ENCODE measurements around the gene MBD3L3. TPM values are rescaled to one million over a fixed set of nuclear protein-coding genes. Genes with fewer than 3 reads are reported as not detected.

MBD3L3 gene
- total and polyA plus RNA-seq, 9 of the 15 experiments (the other 6 are each of a cell fraction or from before 2014, with no cell fraction given) = not detected

GRCh38 chr19:7072541-7072940 is 14.1 kb upstream of the MBD3L3 start:
- Histone ChIP-seq H2AFZ (ENCODE audit: low read depth, low read length) (no peak overlapping the region), H3K4me1 (replicated peaks in 1 of 2; ENCODE audit: control insufficient read depth in 2 of 2, insufficient read depth in 2 of 2, low read length in 2 of 2) (peaks cover 3 to 8% of the 10 kb centered on the region in 2 experiments; a peak in 2 of 5 replicates), H3K9ac (ENCODE audit: insufficient read depth in 1 of 2, low read depth in 2 of 2, low read length in 2 of 2) (no peak overlapping the region), H4K20me1 (replicated peaks; ENCODE audit: control insufficient read depth, insufficient read depth, low read length) (no peaks in the 10 kb centered on the region), H3K4me2 (ENCODE audit: insufficient read depth, low read length) (no peak overlapping the region), H3K79me2 (ENCODE audit: control insufficient read depth, insufficient read depth, low read length) (peaks cover 13% of the 10 kb centered on the region), H3K9me1 (ENCODE audit: control insufficient read depth, insufficient read depth, low read length) (no peaks in the 10 kb centered on the region), H3K9me3 (replicated peaks; ENCODE audit: control insufficient read depth, insufficient read depth, low read depth, low read length) (0 out of 2 replicates have a peak, but pooled peaks cover 3% of the 10 kb centered on the region), H3K27me3 (ENCODE audit: control insufficient read depth in 2 of 2, insufficient read depth in 2 of 2, low read length in 2 of 2) (no peaks in the 10 kb centered on the region), H3K4me3 (no peak overlapping the region), H3K36me3 (ENCODE audit: control insufficient read depth, insufficient read depth, low read length) (peaks cover 59% of the 10 kb centered on the region), H3K27ac (ENCODE audit: extremely low read depth, low read depth, low read length) (no peak overlapping the region)
- intact Hi-C loops (cut with micrococcal nuclease) = no loop called here
- no peak for FAIRE-seq
- ChIA-PET CTCF (ENCODE audit: low intra/inter-chr PET ratio) (no interaction called here), POLR2A (no interaction called here)
- no peak for TF ChIP-seq MNT (conservative IDR thresholded peaks at IDR 0.05)
- TF ChIP-seq ZKSCAN3 (CRISPR knock-in tag; IDR thresholded peaks at IDR 0.05) = no peak
- TF ChIP-seq SMC3 (conservative IDR thresholded peaks at IDR 0.05; ENCODE audit: insufficient read depth, low read depth, low read length) = no peak
- no peak for TF ChIP-seq MYC (IDR thresholded peaks at IDR 0.05; ENCODE audit: low read depth, low read length)
- TF ChIP-seq MYC (CRISPR knock-in tag; IDR thresholded peaks at IDR 0.05; ENCODE audit: borderline replicate concordance, low read depth) = no peak
- no peak for TF ChIP-seq CBFA2T2 (conservative IDR thresholded peaks at IDR 0.05)
- no peak for TF ChIP-seq GTF2E2 (tag; IDR thresholded peaks at IDR 0.05)
- no peak for TF ChIP-seq ATF4 (CRISPR knock-in tag; IDR thresholded peaks at IDR 0.05)
- TF ChIP-seq THRB (CRISPR knock-in tag; conservative IDR thresholded peaks at IDR 0.05) = no peak
- no TSS peak for BruUV-seq (replicated peaks)
- DNase-seq (ENCODE audit: extremely low read depth in 1 of 4, low spot score in 3 of 4) = no peak
- in situ Hi-C loops (cut with MboI) = no loop called here
- ATAC-seq = no peak
- WGBS (ENCODE audit: insufficient coverage, low coverage, missing lambda C conversion rate) = 87% methylated on average over 6 of the region's 6 CpGs

All from K562 (cell line).